HepG2 (cell line): ENCODE results near the gene ICAM5. TPM values are rescaled to one million over a fixed set of nuclear protein-coding genes. Genes with fewer than 3 reads are reported as not detected.
A peak's percentile ranks its signal among the peaks of the same experiment; 100 is the strongest.

Experiments
- ATF1 ChIP-seq: IDR thresholded peaks from 2 replicates; pipeline ENCODE4 v1.6.1; 2016; ENCODE audit warnings: mild to moderate bottlenecking, control low read depth
- ATM ChIP-seq: fragments of 450-650 bp; IDR thresholded peaks from 2 replicates; pipeline ENCODE4 v1.7.1; 2017; ENCODE audit warnings: mild to moderate bottlenecking, borderline replicate concordance
- FOXK1 ChIP-seq: sonication (generic); formaldehyde crosslinking; IDR thresholded peaks from 2 replicates; pipeline ENCODE4 v1.4.0; 2020; ENCODE audit warnings: low read depth, missing genetic modification reagents, borderline replicate concordance
- GATAD1 ChIP-seq: IDR thresholded peaks from 2 replicates; pipeline ENCODE4 v1.6.1; 2016; ENCODE audit warnings: missing genetic modification reagents, missing compliant biosample characterization
- GLI4 ChIP-seq: sonication (generic); formaldehyde crosslinking; IDR thresholded peaks from 2 replicates; pipeline ENCODE4 v1.5.1; 2020; ENCODE audit warnings: missing genetic modification reagents, mild to moderate bottlenecking, moderate library complexity, borderline replicate concordance
- IKZF4 ChIP-seq: sonication (generic); formaldehyde crosslinking; IDR thresholded peaks from 2 replicates; pipeline ENCODE4 v1.5.1; 2020; ENCODE audit warnings: borderline replicate concordance, mild to moderate bottlenecking, low read depth, missing genetic modification reagents; ENCODE audit errors: not compliant biosample characterization
- KAT7 ChIP-seq: IDR thresholded peaks from 2 replicates; pipeline ENCODE4 v1.6.1; 2018; ENCODE audit warnings: borderline replicate concordance, missing compliant biosample characterization
- RBM39 ChIP-seq: fragments of 200-400 bp; formaldehyde crosslinking; IDR thresholded peaks from one replicate; pipeline ENCODE4 v1.6.1; 2018; ENCODE audit warnings: antibody characterized with exemption, mild to moderate bottlenecking, low read depth, low read length; ENCODE audit not compliant: poor library complexity, severe bottlenecking
- REPIN1 ChIP-seq: sonication (generic); formaldehyde crosslinking; IDR thresholded peaks from 2 replicates; pipeline ENCODE4 v1.8.0; 2022; ENCODE audit warnings: missing genetic modification reagents, low read depth, mild to moderate bottlenecking, borderline replicate concordance
- SP4 ChIP-seq: sonication (generic); formaldehyde crosslinking; IDR thresholded peaks from 2 replicates; pipeline ENCODE4 v1.8.1; 2023; ENCODE audit warnings: mild to moderate bottlenecking, missing genetic modification reagents
- ZFP82 ChIP-seq: sonication (generic); formaldehyde crosslinking; IDR thresholded peaks from 2 replicates; pipeline ENCODE4 v1.5.1; 2020; ENCODE audit warnings: mild to moderate bottlenecking, missing genetic modification reagents, borderline replicate concordance
- ZNF160 ChIP-seq: sonication (generic); formaldehyde crosslinking; IDR thresholded peaks from 2 replicates; pipeline ENCODE4 v1.8.0; 2022; ENCODE audit warnings: mild to moderate bottlenecking, inconsistent platforms, missing genetic modification reagents
- ZNF180 ChIP-seq: sonication (generic); formaldehyde crosslinking; IDR thresholded peaks from 2 replicates; pipeline ENCODE4 v1.4.0; 2020; ENCODE audit warnings: low read depth, missing genetic modification reagents, borderline replicate concordance
- ZNF230 ChIP-seq: sonication (generic); formaldehyde crosslinking; IDR thresholded peaks from 2 replicates; pipeline ENCODE4 v1.4.0; 2020; ENCODE audit warnings: mild to moderate bottlenecking, missing genetic modification reagents
- ZNF33B ChIP-seq: sonication (generic); formaldehyde crosslinking; IDR thresholded peaks from 2 replicates; pipeline ENCODE4 v1.5.1; 2020; ENCODE audit warnings: mild to moderate bottlenecking, missing genetic modification reagents
- ZNF883 ChIP-seq: sonication (generic); formaldehyde crosslinking; IDR thresholded peaks from 2 replicates; pipeline ENCODE4 v1.5.1; 2020; ENCODE audit warnings: mild to moderate bottlenecking, missing genetic modification reagents; ENCODE audit errors: not compliant biosample characterization
- polyA plus RNA-seq, 8 experiments: library from polyadenylated mRNA; depleted of rRNA in 3 of 8; stranded (reverse) in 7 of 8; unstranded in 1 of 8; fragments of >200 nt; fragmentation: Illumina TruSeq in 4 of 8; extraction: Trizol in 4 of 8; gene quantifications; 2 replicates each; pipeline versions ENCODE4 v1.2.1 to v1.2.3, GENCODE V29; 2011 to 2016; ENCODE audit warnings: low read depth in 4 of 8, missing spikeins in 1 of 8, mixed read lengths in 1 of 8; ENCODE audit not compliant: insufficient read depth in 1 of 8
- total RNA-seq, 5 experiments: library from RNA; depleted of rRNA; stranded (reverse); fragments of >200 nt; fragmentation: Illumina TruSeq; extraction: Trizol; gene quantifications; 2 replicates each; pipeline ENCODE4 v1.2.3, GENCODE V29; 2016; ENCODE audit warnings: low read depth in 1 of 5
- TF ChIP-seq, protein P1 (sequence below): sonication (generic); formaldehyde crosslinking; IDR thresholded peaks from 2 replicates; pipeline ENCODE4 v1.4.0; 2020; ENCODE audit warnings: missing genetic modification reagents, borderline replicate concordance
- TF ChIP-seq, protein P2 (sequence below): sonication (generic); formaldehyde crosslinking; IDR thresholded peaks from 2 replicates; pipeline ENCODE4 v1.4.0; 2020; ENCODE audit warnings: missing genetic modification reagents
- TF ChIP-seq, protein P3 (sequence below): IDR thresholded peaks from 2 replicates; pipeline ENCODE4 v1.6.1; 2016
- TF ChIP-seq, protein P4 (sequence below): sonication (generic); formaldehyde crosslinking; IDR thresholded peaks from 2 replicates; pipeline ENCODE4 v1.4.0; 2020; ENCODE audit warnings: missing genetic modification reagents

The ICAM5 gene
- total and polyA plus RNA-seq, 2 of the 13 experiments (the other 11 are each of a cell fraction or from before 2014, with no cell fraction given) = 0.46 to 1.6 TPM

DNA sequence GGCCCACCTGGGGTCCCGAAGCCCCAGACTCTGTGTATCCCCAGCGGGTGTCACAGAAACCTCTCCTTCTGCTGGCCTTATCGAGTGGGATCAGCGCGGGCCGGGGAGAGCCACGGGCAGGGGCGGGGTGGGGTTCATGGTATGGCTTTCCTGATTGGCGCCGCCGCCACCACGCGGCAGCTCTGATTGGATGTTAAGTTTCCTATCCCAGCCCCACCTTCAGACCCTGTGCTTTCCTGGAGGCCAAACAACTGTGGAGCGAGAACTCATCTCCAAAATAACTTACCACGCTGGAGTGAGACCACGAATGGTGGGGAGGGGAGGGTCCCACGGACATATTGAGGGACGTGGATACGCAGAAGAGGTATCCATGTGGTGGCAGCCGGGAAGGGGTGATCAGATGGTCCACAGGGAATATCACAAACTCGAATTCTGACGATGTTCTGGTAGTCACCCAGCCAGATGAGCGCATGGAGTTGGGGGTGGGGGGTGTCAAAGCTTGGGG, 1.0 kb upstream of the ICAM5 start (continued):
- peak; percentile 53; the same call in 1 of the 2 replicates for TF ChIP-seq ZFP82
- TF ChIP-seq, protein P1, sequence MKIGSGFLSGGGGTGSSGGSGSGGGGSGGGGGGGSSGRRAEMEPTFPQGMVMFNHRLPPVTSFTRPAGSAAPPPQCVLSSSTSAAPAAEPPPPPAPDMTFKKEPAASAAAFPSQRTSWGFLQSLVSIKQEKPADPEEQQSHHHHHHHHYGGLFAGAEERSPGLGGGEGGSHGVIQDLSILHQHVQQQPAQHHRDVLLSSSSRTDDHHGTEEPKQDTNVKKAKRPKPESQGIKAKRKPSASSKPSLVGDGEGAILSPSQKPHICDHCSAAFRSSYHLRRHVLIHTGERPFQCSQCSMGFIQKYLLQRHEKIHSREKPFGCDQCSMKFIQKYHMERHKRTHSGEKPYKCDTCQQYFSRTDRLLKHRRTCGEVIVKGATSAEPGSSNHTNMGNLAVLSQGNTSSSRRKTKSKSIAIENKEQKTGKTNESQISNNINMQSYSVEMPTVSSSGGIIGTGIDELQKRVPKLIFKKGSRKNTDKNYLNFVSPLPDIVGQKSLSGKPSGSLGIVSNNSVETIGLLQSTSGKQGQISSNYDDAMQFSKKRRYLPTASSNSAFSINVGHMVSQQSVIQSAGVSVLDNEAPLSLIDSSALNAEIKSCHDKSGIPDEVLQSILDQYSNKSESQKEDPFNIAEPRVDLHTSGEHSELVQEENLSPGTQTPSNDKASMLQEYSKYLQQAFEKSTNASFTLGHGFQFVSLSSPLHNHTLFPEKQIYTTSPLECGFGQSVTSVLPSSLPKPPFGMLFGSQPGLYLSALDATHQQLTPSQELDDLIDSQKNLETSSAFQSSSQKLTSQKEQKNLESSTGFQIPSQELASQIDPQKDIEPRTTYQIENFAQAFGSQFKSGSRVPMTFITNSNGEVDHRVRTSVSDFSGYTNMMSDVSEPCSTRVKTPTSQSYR (CRISPR knock-in tag) = no peak
- 0 out of 2 replicates have a peak, but pooled peaks have one; percentile 8 for TF ChIP-seq REPIN1 (CRISPR knock-in tag)
- TF ChIP-seq ATF1 (CRISPR knock-in tag) = no peak
- TF ChIP-seq ATM = no peak
- TF ChIP-seq KAT7 (CRISPR knock-in tag) = no peak
- TF ChIP-seq, protein P2, sequence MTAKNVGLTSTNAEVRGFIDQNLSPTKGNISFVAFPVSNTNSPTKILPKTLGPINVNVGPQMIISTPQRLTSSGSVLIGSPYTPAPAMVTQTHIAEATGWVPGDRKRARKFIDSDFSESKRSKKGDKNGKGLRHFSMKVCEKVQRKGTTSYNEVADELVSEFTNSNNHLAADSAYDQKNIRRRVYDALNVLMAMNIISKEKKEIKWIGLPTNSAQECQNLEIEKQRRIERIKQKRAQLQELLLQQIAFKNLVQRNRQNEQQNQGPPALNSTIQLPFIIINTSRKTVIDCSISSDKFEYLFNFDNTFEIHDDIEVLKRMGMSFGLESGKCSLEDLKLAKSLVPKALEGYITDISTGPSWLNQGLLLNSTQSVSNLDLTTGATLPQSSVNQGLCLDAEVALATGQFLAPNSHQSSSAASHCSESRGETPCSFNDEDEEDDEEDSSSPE = no peak
- TF ChIP-seq, protein P3, sequence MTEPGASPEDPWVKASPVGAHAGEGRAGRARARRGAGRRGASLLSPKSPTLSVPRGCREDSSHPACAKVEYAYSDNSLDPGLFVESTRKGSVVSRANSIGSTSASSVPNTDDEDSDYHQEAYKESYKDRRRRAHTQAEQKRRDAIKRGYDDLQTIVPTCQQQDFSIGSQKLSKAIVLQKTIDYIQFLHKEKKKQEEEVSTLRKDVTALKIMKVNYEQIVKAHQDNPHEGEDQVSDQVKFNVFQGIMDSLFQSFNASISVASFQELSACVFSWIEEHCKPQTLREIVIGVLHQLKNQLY = no peak
- TF ChIP-seq FOXK1 (CRISPR knock-in tag) = no peak
- no peak for TF ChIP-seq RBM39
- 0 out of 2 replicates have a peak, but pooled peaks have one; percentile 28 for TF ChIP-seq GLI4
- TF ChIP-seq ZNF230 (CRISPR knock-in tag) = peak; percentile 27; the same call in 1 of the 2 replicates
- no peak for TF ChIP-seq IKZF4 (CRISPR knock-in tag)
- peak; percentile 41 for TF ChIP-seq ZNF883
- TF ChIP-seq ZNF33B (CRISPR knock-in tag) = peak; percentile 40; the same call in 1 of the 2 replicates
- TF ChIP-seq ZNF160 = no peak; the same call in 1 of the 2 replicates
- TF ChIP-seq, protein P4, sequence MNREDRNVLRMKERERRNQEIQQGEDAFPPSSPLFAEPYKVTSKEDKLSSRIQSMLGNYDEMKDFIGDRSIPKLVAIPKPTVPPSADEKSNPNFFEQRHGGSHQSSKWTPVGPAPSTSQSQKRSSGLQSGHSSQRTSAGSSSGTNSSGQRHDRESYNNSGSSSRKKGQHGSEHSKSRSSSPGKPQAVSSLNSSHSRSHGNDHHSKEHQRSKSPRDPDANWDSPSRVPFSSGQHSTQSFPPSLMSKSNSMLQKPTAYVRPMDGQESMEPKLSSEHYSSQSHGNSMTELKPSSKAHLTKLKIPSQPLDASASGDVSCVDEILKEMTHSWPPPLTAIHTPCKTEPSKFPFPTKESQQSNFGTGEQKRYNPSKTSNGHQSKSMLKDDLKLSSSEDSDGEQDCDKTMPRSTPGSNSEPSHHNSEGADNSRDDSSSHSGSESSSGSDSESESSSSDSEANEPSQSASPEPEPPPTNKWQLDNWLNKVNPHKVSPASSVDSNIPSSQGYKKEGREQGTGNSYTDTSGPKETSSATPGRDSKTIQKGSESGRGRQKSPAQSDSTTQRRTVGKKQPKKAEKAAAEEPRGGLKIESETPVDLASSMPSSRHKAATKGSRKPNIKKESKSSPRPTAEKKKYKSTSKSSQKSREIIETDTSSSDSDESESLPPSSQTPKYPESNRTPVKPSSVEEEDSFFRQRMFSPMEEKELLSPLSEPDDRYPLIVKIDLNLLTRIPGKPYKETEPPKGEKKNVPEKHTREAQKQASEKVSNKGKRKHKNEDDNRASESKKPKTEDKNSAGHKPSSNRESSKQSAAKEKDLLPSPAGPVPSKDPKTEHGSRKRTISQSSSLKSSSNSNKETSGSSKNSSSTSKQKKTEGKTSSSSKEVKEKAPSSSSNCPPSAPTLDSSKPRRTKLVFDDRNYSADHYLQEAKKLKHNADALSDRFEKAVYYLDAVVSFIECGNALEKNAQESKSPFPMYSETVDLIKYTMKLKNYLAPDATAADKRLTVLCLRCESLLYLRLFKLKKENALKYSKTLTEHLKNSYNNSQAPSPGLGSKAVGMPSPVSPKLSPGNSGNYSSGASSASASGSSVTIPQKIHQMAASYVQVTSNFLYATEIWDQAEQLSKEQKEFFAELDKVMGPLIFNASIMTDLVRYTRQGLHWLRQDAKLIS (CRISPR knock-in tag) = no peak
- TF ChIP-seq ZNF180 = no peak
- no peak for TF ChIP-seq GATAD1 (CRISPR knock-in tag)
- TF ChIP-seq SP4 (CRISPR knock-in tag) = peak; percentile 22; the same call in 1 of the 2 replicates
